Activated CD4-positive, alpha-beta T cell treated with anti-CD3 and anti-CD28 coated beads for 36 hours (primary cell): Measurements from ENCODE around the gene NOS2. TPM values are rescaled to one million over a fixed set of nuclear protein-coding genes. Genes with fewer than 3 reads are reported as not detected.

ENCODE experiments used
- ATAC-seq: fragments of 200-7000 bp; cut with Tn5 transposase; one replicate; pipeline ENCODE4 v1.10.0; 2021; ENCODE audit warnings: mild to moderate bottlenecking, moderate library complexity
- CTCF ChIA-PET: fragments of 350-600 bp; sonication (Branson Sonifier 250); formaldehyde crosslinking; loops from one replicate; lab custom pipeline; 2021; ENCODE audit warnings: antibody characterized with exemption; lab: Charles Lee
- POLR2A ChIA-PET: fragments of 350-600 bp; sonication (Branson Sonifier 250); formaldehyde crosslinking; loops from one replicate; lab custom pipeline; 2021; ENCODE audit warnings: antibody characterized with exemption, inconsistent platforms; lab: Charles Lee
- DNase-seq: peaks from one replicate; pipeline ENCODE4 v3.0.0-alpha.2; 2020
- H3K27ac Mint-ChIP-seq: one replicate; pipeline ENCODE4 v1.8.0; 2021; ENCODE audit warnings: mixed read lengths
- H3K27me3 Mint-ChIP-seq: one replicate; pipeline ENCODE4 v1.8.0; 2021; ENCODE audit warnings: mixed read lengths
- H3K36me3 Mint-ChIP-seq: one replicate; pipeline ENCODE4 v1.8.0; 2021; ENCODE audit warnings: low read depth, mixed read lengths
- H3K4me1 Mint-ChIP-seq: one replicate; pipeline ENCODE4 v1.8.0; 2021; ENCODE audit warnings: mixed read lengths
- H3K4me3 Mint-ChIP-seq: one replicate; pipeline ENCODE4 v1.8.0; 2021; ENCODE audit warnings: mild to moderate bottlenecking, moderate library complexity, mixed read lengths
- H3K9me3 Mint-ChIP-seq: one replicate; pipeline ENCODE4 v1.8.0; 2021; ENCODE audit warnings: low read depth, mixed read lengths
- intact Hi-C, 2 experiments: fragments of 100-400 bp; cut with DNase I in 1 of 2; cut with micrococcal nuclease in 1 of 2; formaldehyde crosslinking; loops; one replicate each; pipeline versions ENCODE4 v1.14.2 to v1.15.1; 2022 to 2024; cut with DNase I, micrococcal nuclease
- total RNA-seq, 2 experiments: library from RNA; stranded (reverse); gene quantifications; one replicate each; pipeline ENCODE4 v1.2.3, GENCODE V29; 2021

Gene NOS2
- total RNA-seq, 2 experiments from 2014 or later = 0.07 to 0.09 TPM

DNA sequence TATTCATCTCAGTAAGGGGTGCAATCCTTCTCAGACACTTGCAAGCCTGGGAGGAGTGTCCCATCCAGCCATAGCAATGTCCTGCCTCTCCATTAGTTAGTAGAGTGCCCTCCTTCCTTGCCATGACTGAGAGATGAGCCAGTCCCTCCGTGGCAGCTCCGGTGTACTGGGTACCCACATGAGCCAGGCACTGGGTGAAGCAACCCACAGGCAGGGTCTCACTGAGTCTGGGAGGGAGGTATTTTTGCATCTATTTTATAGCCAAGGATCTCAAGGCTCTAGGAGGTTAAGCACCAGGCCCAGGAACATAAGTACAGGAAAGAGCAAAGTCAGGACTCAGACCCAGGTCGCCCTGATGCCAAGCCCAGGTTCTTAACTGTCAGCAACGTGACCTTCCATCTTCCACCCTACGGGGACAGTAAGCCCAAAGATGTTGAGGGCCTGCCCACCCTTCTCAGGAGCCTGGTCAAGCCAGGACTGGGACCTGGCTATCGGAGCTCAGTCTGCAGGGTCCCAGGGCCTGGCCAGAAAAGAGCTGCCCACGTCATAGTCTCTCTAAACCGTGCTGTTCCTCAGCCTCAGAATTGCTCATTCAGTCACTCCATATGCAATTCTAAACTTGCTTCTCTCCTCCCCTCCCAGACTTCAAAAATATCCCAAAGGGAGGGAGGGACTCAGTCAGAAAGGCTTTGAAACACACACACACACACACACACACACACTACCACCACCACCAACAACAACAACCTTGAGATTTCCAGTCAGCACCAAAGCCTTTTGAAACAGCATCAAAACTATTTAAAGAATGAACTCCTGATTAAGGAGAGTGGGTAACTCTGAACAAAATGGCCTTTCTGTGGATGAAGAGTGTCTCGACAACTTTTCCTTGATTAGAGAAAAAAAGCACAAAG lies 16.6 kb downstream of the NOS2 start:
- no peaks in the 10 kb centered on the region for H3K36me3 Mint-ChIP-seq
- DNase-seq = no peak
- no peak overlapping the region for H3K4me3 Mint-ChIP-seq
- CTCF ChIA-PET = interaction anchor here (0.9 to 1.0 kb wide), 2 partner anchors 21 to 24 kb away, joined by 3 to 4 read pairs; no protein-coding TSS in a partner anchor
- no peak for ATAC-seq
- H3K9me3 Mint-ChIP-seq = no peaks in the 10 kb centered on the region
- no peak overlapping the region for H3K27ac Mint-ChIP-seq
- POLR2A ChIA-PET = no interaction called here
- intact Hi-C loops = no loop called here
- peaks cover 4% of the 10 kb centered on the region for H3K27me3 Mint-ChIP-seq
- no peaks in the 10 kb centered on the region for H3K4me1 Mint-ChIP-seq

DNA sequence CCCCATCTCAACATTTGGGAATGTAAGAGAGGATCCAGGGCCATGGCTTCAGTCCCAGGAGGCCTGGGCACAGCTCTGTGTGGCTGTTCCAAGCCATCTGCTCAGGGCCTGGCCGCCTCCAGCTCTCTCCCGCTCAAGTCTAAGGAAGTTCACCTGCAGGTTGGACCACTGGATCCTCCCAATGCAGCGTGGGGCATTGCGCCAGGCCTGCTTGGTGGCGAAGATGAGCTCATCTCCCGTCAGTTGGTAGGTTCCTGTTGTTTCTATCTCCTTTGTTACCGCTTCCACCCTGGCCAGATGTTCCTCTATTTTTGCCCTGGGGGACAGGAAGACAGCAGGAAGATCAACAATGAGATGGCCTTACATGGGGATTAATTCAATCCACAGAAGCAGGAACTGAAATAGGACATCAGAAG lies 17.5 kb downstream of the NOS2 start:
- Mint-ChIP-seq H3K4me1 (no peaks in the 10 kb centered on the region), H3K27me3 (no peaks in the 10 kb centered on the region), H3K9me3 (no peaks in the 10 kb centered on the region), H3K27ac (no peak overlapping the region), H3K4me3 (no peak overlapping the region), H3K36me3 (no peaks in the 10 kb centered on the region)
- intact Hi-C loops = no loop called here
- POLR2A ChIA-PET = no interaction called here
- no peak for ATAC-seq
- no peak for DNase-seq
- CTCF ChIA-PET = interaction anchor here (0.6 to 0.7 kb wide), 2 partner anchors 11 to 26 kb away, joined by 3 to 4 read pairs; no protein-coding TSS in a partner anchor

DNA sequence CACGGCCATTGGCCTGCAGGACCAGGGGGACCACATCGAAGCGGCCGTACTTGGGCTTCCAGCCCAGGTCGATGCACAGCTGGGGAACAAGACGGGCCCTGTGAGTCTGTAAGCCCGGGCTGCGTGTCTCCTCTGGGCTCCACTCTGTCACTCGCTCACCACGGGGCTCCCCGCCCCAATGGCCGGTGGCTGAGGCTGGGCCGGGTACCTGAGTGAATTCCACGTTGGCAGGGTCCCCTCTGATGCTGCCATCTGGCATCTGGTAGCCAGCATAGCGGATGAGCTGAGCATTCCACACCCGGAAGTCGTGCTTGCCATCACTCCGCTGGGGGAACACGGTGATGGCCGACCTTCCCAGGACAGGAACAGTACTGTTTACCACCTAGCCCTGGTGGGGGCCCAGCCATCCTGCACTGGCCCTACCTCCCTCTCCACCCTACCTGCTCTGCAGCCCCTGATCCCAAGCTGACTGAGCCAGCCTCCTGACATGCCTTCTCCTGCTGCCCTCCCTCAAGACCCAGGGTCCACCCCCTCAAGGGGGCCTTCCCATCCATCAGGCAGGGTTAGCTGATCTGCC lies 19.4 kb downstream of the NOS2 start:
- no peak overlapping the region for H3K27ac Mint-ChIP-seq
- ChIA-PET CTCF (interaction anchor here (0.9 to 2.8 kb wide), 3 partner anchors 25 to 98 kb away, joined by 3 to 9 read pairs (median 4); no protein-coding TSS in a partner anchor), POLR2A (no interaction called here)
- no peaks in the 10 kb centered on the region for H3K9me3 Mint-ChIP-seq
- DNase-seq (no peak), ATAC-seq (no peak)
- no peaks in the 10 kb centered on the region for H3K36me3 Mint-ChIP-seq
- no peaks in the 10 kb centered on the region for H3K27me3 Mint-ChIP-seq
- intact Hi-C loops = no loop called here
- H3K4me1 Mint-ChIP-seq = no peaks in the 10 kb centered on the region
- no peak overlapping the region for H3K4me3 Mint-ChIP-seq

DNA sequence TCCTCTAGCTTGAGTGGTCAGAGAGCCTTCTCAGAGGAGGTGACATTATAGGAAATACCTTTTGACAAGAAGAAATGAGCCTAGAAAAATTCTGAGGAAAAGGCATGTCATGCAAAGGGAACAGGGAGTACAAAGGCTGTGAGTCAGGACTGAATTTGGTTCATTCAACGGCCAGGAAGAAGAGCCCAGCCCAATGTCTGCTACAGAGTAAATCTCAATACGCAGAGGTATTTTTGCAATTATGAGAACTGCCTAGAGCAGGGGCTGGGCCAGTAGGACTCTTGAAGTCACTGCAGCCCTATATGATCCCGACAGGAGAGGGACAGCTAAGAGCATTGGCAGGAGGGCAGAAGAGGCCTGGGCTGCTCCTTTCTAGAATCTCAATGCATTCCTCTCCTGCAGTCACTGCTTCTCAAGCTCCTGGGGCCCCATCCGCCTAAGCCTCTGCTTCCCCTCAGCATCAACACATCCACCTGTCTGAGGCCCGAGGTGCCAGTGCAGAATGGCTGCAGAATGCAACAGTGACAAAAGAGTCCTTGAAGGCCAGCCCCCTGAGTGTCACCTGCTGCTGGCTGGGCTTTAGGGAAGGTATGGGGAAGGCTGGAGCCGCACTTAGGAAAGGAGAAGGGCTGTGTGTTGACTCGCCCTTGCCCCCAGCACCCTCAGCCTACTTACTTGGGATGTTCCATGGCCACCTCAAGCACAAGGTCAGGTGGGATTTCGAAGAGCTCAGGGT lies 20.1 kb downstream of the NOS2 start:
- intact Hi-C loops = no loop called here
- CTCF ChIA-PET = interaction anchor here (0.6 to 2.8 kb wide), 2 partner anchors 25 to 401 kb away, joined by 3 to 9 read pairs; no protein-coding TSS in a partner anchor
- POLR2A ChIA-PET = no interaction called here
- ATAC-seq (no peak), DNase-seq (no peak)
- Mint-ChIP-seq H3K4me3 (no peak overlapping the region), H3K9me3 (no peaks in the 10 kb centered on the region), H3K36me3 (no peaks in the 10 kb centered on the region), H3K27ac (no peak overlapping the region), H3K4me1 (no peaks in the 10 kb centered on the region), H3K27me3 (no peaks in the 10 kb centered on the region)

DNA sequence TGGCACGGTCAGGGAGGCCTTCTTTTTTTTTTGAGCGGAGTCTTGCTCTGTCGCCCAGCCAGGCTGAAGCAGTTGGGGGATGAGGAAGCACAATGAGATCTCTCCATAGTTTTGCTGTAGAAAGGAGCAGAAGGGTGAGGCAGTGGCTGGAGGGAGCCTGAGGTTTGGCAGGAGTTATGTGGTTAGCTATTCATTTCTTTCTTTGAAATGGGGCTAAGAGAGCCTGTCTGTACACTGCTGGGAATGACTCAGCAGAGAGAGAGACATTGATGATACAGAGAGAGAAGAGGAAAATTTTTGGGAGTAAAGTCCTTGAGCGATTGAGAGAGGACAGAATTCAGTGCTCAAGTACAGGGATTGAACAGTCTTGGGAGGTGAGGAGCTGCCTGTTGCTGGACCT lies 22.1 kb downstream of the NOS2 start:
- ChIA-PET POLR2A (no interaction called here), CTCF (interaction anchor here (1.1 to 1.5 kb wide), 4 partner anchors 22 to 180 kb away, joined by 3 to 7 read pairs (median 4); no protein-coding TSS in a partner anchor)
- Mint-ChIP-seq H3K27ac (no peak overlapping the region), H3K9me3 (no peaks in the 10 kb centered on the region), H3K36me3 (no peaks in the 10 kb centered on the region), H3K4me3 (no peak overlapping the region), H3K4me1 (no peaks in the 10 kb centered on the region), H3K27me3 (no peaks in the 10 kb centered on the region)
- intact Hi-C loops = no loop called here
- DNase-seq = no peak
- peak; percentile 42 for ATAC-seq

DNA sequence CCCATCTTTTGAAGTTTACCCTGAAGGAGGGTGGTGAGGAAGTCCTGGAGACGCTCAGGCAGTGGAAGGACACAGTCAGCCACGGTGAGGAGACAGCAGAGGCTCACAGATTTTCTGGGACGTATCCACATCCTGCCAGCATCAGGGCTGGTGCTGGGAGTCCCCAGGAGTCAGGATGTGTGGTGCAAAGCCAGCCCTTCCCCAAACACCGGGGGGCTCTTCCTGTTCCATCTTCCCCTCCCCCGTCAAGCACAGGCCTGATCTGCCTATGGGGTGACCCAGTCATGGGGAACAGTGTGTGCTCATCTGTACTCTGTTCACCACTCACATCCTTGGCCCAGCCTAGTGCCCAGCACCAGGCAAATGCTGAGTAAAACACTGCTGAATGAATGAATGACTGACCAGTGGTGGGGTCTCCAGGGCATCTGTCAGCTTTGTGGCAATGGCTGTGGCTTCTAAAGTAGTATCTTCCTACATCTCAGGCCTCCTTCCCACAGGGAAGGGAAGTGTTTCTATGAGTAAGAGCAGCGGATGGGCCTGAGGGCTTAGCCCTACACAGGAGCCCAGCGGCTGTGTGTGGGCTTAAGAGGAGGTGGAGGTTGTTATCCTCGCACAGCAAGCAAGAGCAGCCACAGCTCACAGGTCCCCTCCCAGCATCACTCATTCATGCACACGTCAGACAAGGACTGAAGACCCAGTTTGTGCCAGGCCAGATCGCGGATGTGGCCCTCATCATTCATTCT lies 23.3 kb downstream of the NOS2 start:
- Mint-ChIP-seq H3K4me1 (no peaks in the 10 kb centered on the region), H3K27ac (no peak overlapping the region), H3K9me3 (no peaks in the 10 kb centered on the region), H3K36me3 (no peaks in the 10 kb centered on the region), H3K4me3 (no peak overlapping the region), H3K27me3 (no peaks in the 10 kb centered on the region)
- ChIA-PET POLR2A (no interaction called here), CTCF (interaction anchor here (1.1 to 1.4 kb wide), 2 partner anchors 102 to 181 kb away, joined by 3 to 5 read pairs; no protein-coding TSS in a partner anchor)
- DNase-seq (no peak), ATAC-seq (no peak)
- intact Hi-C loops = no loop called here

DNA sequence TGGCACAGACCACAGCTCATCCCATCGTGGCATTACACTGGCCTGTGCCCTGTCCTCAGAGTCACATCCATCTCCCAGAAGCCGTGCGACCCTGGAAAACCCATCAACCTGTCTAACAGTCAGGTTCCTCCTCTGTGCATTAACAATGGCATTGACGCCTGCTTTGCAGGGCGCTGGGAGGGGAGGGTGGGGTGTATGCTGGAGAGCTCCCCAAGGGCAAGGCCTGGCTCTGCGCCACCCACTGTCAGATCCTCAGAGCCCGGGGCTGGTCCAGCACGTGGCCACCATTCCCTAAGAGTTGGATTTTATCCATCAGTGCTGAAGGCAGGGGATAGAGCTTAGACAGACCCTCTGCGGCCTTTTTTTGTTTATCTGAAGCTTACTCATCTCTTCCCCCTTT lies 28.7 kb downstream of the NOS2 start:
- no peaks in the 10 kb centered on the region for H3K27me3 Mint-ChIP-seq
- H3K27ac Mint-ChIP-seq = no peak overlapping the region
- H3K4me1 Mint-ChIP-seq = no peaks in the 10 kb centered on the region
- ATAC-seq = no peak
- no peaks in the 10 kb centered on the region for H3K9me3 Mint-ChIP-seq
- H3K4me3 Mint-ChIP-seq = no peak overlapping the region
- intact Hi-C loops = no loop called here
- POLR2A ChIA-PET = no interaction called here
- H3K36me3 Mint-ChIP-seq = no peaks in the 10 kb centered on the region
- no peak for DNase-seq
- CTCF ChIA-PET = no interaction called here

DNA sequence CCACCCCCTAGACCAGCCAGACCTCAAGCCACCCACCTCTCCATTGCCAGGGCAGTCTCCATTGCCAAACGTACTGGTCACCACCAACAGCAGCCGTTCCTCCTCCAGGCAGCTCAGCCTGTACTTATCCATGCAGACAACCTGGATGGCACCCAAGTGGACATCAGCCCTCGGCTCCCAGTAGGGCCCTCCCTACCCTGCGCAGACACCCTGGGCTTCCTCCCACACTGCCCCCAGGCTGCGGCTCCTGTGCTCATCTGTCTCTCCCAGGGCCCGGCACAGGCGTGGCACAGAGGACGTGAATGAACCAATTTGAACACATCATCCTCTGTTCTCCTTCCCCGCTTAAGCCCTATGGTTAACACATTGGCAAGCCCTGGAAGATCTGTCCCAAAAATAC lies 29.5 kb downstream of the NOS2 start:
- DNase-seq = no peak
- POLR2A ChIA-PET = no interaction called here
- Mint-ChIP-seq H3K27ac (no peak overlapping the region), H3K36me3 (no peaks in the 10 kb centered on the region), H3K9me3 (no peaks in the 10 kb centered on the region), H3K4me3 (no peak overlapping the region), H3K4me1 (no peaks in the 10 kb centered on the region), H3K27me3 (no peaks in the 10 kb centered on the region)
- no peak for ATAC-seq
- CTCF ChIA-PET = no interaction called here
- intact Hi-C loops = no loop called here

DNA sequence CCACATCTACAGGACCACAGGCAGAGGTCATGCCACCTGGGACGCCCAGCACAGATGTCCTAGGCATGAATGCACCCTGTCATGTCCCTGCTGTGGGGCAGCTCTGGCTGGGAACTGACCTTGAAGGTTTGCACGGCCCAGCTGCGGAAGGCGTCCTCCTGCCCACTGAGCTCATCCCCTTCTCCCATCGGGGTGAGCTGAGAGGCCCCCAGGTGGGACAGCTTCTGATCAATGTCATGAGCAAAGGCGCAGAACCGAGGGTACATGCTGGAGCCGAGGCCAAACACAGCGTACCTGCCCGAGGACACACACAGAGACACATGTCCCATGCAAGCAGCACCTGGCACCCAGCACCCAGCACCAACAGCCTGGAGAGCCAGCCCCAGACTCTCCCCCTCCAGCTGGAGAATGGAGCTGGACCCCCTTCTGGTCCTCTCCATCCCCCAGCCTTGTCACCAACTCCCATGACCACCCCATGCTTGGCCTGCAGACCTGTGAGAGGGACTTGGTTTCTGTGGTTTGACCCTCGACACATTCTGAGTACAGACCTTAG lies 31.4 kb downstream of the NOS2 start:
- Mint-ChIP-seq H3K27me3 (no peaks in the 10 kb centered on the region), H3K4me1 (no peaks in the 10 kb centered on the region), H3K4me3 (no peak overlapping the region), H3K27ac (no peak overlapping the region), H3K36me3 (no peaks in the 10 kb centered on the region), H3K9me3 (no peaks in the 10 kb centered on the region)
- intact Hi-C loops = no loop called here
- CTCF ChIA-PET = interaction anchor here (0.6 to 2.3 kb wide), 6 partner anchors 8 to 170 kb away, joined by 3 to 11 read pairs (median 6); no protein-coding TSS in a partner anchor
- ATAC-seq (no peak), DNase-seq (no peak)
- POLR2A ChIA-PET = no interaction called here

DNA sequence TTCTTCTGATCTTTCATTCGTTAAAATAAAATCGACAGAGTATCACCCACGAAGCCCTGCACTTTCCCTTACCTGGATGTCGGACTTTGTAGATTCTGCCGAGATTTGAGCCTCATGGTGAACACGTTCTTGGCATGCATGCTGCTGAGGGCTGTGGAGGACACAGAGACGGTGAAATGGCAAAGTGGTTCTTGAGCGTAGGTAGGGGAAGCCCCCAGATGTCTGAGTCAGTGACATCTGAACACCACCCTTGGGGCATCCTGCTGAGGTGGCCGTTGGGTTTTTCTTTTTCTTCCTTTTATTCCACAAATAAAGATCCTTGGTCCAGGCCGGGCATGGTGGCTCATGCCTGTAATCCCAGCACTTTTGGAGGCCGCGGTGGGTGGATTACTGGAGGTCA lies 33.9 kb downstream of the NOS2 start:
- Mint-ChIP-seq H3K36me3 (no peaks in the 10 kb centered on the region), H3K9me3 (no peaks in the 10 kb centered on the region), H3K4me3 (no peak overlapping the region), H3K4me1 (no peaks in the 10 kb centered on the region), H3K27ac (no peak overlapping the region), H3K27me3 (no peaks in the 10 kb centered on the region)
- intact Hi-C loops = no loop called here
- DNase-seq (no peak), ATAC-seq (no peak)
- ChIA-PET POLR2A (no interaction called here), CTCF (interaction anchor here (1.1 kb wide), 1 partner anchor 112 kb away, joined by 3 read pairs; no protein-coding TSS in a partner anchor)
